GM12864 (cell line): ENCODE data around the gene PPP6R3.

Experiments
- DNase-seq: peaks from one replicate; pipeline ENCODE4 v3.0.0-alpha.2; 2011; ENCODE audit warnings: low read depth
- H3K4me3 ChIP-seq: 2 replicates; pipeline ENCODE4 v1.5.1; 2011; ENCODE audit warnings: mild to moderate bottlenecking, low read depth, low read length, control low read depth
- TF ChIP-seq, protein P1 (sequence below): IDR thresholded peaks from 2 replicates; pipeline ENCODE4 v1.5.1; 2011; ENCODE audit warnings: low read depth, mild to moderate bottlenecking, moderate library complexity, low read length, control low read depth, inconsistent platforms; ENCODE audit errors: missing control alignments

The PPP6R3 gene

GRCh38 chr11:68551777-68552176, 91.2 kb downstream of the PPP6R3 start:
- TF ChIP-seq, protein P1, sequence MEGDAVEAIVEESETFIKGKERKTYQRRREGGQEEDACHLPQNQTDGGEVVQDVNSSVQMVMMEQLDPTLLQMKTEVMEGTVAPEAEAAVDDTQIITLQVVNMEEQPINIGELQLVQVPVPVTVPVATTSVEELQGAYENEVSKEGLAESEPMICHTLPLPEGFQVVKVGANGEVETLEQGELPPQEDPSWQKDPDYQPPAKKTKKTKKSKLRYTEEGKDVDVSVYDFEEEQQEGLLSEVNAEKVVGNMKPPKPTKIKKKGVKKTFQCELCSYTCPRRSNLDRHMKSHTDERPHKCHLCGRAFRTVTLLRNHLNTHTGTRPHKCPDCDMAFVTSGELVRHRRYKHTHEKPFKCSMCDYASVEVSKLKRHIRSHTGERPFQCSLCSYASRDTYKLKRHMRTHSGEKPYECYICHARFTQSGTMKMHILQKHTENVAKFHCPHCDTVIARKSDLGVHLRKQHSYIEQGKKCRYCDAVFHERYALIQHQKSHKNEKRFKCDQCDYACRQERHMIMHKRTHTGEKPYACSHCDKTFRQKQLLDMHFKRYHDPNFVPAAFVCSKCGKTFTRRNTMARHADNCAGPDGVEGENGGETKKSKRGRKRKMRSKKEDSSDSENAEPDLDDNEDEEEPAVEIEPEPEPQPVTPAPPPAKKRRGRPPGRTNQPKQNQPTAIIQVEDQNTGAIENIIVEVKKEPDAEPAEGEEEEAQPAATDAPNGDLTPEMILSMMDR = no peak
- no peak overlapping the region for H3K4me3 ChIP-seq
- no peak for DNase-seq

DNA sequence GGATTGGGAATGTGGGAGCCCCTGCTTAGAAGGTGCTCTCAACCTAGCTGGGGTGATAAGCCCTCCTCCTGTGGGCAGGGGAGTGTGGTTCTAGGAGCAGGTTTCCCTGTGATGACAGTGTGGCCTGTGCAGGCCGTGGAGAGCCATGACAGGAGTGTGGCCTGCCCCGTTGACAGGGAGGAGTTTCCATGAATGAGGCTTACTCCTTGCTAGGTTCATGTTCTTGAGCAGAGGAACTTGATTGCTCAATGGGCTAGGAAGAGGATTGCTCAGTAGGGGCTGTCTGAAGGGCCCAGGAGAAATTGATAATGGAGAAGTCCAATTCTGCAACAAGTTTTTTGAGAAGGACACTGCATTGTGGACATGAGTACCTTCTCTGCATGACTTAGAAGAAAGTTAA, 92.0 kb downstream of the PPP6R3 start:
- no peak overlapping the region for H3K4me3 ChIP-seq
- TF ChIP-seq, protein P1 = no peak
- DNase-seq = no peak

DNA sequence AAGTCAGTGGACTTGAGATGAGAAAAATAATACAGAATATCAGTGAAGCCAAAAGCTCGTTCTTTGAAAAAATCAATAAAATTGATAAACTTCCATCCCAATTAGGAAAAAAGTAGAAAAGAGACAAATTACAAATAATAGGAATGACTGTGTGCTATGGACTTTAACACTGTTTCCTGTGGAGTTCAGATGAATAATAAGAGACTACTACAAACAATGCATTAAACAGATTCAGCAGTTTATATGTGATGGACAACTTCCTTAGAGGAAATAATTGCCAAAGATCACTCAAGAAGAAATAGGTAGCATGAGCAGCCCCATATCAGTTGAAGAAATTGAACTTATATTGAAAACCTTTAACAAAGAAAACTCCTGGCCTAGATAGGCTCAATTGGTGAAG, 99.7 kb downstream of the PPP6R3 start:
- no peak for DNase-seq
- no peak overlapping the region for H3K4me3 ChIP-seq
- TF ChIP-seq, protein P1 = no peak

GRCh38 chr11:68563454-68563853, 102.9 kb downstream of the PPP6R3 start:
- TF ChIP-seq, protein P1 = no peak
- DNase-seq = no peak
- H3K4me3 ChIP-seq = no peak overlapping the region

GRCh38 chr11:68564261-68564660, 103.7 kb downstream of the PPP6R3 start:
- DNase-seq = no peak
- TF ChIP-seq, protein P1 = no peak
- no peak overlapping the region for H3K4me3 ChIP-seq

GRCh38 chr11:68565768-68566167, 105.2 kb downstream of the PPP6R3 start:
- DNase-seq = no peak
- H3K4me3 ChIP-seq = no peak overlapping the region
- TF ChIP-seq, protein P1 = no peak

DNA sequence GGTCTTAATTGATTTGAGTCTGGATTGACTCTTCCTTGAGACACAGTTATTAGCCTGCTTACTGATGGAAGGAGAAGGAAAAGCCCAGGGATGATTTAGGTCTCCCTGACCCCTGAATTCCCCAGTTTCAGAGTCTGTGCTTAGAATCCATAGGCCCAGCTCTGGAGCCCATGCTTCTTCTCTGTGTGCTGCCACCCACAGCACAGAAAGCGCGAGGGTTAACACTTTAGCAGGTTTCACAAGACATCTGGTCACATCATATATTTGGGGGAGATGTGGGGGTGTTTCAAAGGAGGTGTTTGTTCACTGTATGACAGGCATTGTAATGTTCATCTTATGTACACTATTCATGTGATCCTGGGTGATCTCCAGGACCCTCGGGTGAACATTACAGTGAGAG, 107.0 kb downstream of the PPP6R3 start:
- no peak overlapping the region for H3K4me3 ChIP-seq
- no peak for DNase-seq
- TF ChIP-seq, protein P1 = no peak
